22Rv1 (cell line): ENCODE measurements around the gene LRRC45.

Experiments used
- ZFX ChIP-seq: fragments of 450-650 bp; IDR thresholded peaks from 2 replicates; pipeline ENCODE4 v1.6.1; 2017; ENCODE audit warnings: antibody characterized with exemption, borderline replicate concordance
- TF ChIP-seq, protein P1 (sequence below): fragments of 450-650 bp; IDR thresholded peaks from 2 replicates; pipeline ENCODE4 v1.5.1; 2017; ENCODE audit warnings: mild to moderate bottlenecking

DNA sequence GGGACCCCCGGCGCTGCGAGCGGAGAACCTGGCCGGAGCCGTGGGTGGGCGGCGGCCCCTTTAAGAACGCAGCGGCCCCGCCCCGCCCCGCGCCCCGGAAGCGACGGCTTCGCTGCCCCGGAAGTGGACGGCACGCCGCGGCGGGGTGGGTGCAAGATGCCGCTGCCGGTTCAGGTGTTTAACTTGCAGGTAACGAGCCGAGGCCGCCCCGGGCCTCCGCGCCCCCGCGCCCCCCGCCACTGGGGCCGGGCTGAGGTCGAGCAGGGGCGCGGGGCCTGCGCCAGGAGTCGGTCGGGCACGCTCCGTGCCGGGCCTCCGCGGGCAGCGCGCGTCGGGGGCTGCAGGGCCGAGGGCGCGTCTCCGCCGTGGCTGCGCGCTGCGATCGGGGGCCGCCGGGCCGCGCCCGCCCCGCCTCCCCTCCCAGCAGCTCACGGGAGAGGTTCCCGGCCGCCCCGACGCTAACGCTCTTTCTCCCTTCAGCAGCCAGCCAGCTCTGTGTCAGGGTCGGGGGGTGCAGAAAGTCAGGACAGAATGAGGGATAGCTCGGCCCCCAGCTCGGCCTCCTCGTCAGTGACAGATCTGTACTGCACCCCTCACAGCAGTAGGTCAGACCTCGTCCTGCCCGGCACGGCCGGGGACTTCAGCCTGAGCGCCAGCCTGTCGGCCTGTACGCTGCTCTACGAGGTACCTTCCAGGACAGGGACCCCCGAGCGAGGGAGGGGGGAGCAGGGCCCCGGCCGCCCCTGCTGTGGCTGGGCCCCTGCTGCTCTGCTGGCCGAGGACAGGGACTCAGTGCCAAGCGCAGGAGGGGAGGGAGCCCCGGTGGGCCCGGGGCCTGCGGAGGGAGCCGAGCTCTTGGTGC lies 28.9 kb downstream of the LRRC45 start, which contains the start of the genes GPS1 and RFNG:
- TF ChIP-seq, protein P1, sequence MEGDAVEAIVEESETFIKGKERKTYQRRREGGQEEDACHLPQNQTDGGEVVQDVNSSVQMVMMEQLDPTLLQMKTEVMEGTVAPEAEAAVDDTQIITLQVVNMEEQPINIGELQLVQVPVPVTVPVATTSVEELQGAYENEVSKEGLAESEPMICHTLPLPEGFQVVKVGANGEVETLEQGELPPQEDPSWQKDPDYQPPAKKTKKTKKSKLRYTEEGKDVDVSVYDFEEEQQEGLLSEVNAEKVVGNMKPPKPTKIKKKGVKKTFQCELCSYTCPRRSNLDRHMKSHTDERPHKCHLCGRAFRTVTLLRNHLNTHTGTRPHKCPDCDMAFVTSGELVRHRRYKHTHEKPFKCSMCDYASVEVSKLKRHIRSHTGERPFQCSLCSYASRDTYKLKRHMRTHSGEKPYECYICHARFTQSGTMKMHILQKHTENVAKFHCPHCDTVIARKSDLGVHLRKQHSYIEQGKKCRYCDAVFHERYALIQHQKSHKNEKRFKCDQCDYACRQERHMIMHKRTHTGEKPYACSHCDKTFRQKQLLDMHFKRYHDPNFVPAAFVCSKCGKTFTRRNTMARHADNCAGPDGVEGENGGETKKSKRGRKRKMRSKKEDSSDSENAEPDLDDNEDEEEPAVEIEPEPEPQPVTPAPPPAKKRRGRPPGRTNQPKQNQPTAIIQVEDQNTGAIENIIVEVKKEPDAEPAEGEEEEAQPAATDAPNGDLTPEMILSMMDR: no peak
- no peak for TF ChIP-seq ZFX
